ENCODE results near the gene AIRE.

DNA sequence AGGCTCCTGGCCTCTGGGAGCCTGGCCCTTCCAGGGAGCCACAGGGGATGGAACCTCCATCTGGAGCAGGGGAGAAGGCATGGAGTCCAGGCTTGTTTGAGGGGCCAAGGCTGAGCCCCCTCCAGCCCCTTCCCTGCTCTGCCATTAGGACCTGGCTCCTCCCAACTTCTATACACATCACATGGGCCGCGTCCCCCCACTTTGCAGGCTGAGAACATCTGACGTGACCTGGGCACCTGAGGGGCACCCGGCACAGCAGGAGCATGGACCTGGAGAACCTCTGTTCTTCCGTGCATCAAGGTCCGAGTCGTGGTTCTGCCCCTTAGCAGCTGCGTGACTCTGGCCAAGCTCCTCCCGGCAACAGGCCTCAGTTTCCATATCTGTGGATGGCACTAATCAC, 3.9 kb upstream of the AIRE start:
- TF ChIP-seq ZNF331 (CRISPR knock-in tag; IDR thresholded peaks at IDR 0.05): no peak
- no peak for TF ChIP-seq SRF (IDR thresholded peaks at IDR 0.05; ENCODE audit: low read depth, low read length)
- TF ChIP-seq TCF7 (IDR thresholded peaks at IDR 0.05; ENCODE audit: low read depth): no peak
- TF ChIP-seq, protein P1, sequence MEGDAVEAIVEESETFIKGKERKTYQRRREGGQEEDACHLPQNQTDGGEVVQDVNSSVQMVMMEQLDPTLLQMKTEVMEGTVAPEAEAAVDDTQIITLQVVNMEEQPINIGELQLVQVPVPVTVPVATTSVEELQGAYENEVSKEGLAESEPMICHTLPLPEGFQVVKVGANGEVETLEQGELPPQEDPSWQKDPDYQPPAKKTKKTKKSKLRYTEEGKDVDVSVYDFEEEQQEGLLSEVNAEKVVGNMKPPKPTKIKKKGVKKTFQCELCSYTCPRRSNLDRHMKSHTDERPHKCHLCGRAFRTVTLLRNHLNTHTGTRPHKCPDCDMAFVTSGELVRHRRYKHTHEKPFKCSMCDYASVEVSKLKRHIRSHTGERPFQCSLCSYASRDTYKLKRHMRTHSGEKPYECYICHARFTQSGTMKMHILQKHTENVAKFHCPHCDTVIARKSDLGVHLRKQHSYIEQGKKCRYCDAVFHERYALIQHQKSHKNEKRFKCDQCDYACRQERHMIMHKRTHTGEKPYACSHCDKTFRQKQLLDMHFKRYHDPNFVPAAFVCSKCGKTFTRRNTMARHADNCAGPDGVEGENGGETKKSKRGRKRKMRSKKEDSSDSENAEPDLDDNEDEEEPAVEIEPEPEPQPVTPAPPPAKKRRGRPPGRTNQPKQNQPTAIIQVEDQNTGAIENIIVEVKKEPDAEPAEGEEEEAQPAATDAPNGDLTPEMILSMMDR (CRISPR knock-in tag; IDR thresholded peaks at IDR 0.05): no peak
- TF ChIP-seq NR2F2 (IDR thresholded peaks at IDR 0.05; ENCODE audit: borderline replicate concordance, low read depth): no peak
- TF ChIP-seq ZNF501 (CRISPR knock-in tag; IDR thresholded peaks at IDR 0.05): no peak
- TF ChIP-seq ZNF552 (CRISPR knock-in tag; IDR thresholded peaks at IDR 0.05; ENCODE audit: borderline replicate concordance): no peak
- no peak for TF ChIP-seq EZH2 (conservative IDR thresholded peaks at IDR 0.05; ENCODE audit: low read depth, low read length)
- TF ChIP-seq FIP1L1 (IDR thresholded peaks at IDR 0.05; ENCODE audit: borderline replicate concordance, insufficient read depth, low read depth, low read length): no peak
- no peak for TF ChIP-seq POLR2A (IDR thresholded peaks at IDR 0.05; ENCODE audit: insufficient read depth in 1 of 2, low read depth in 2 of 2, low read length in 2 of 2)
- TF ChIP-seq, protein P2, sequence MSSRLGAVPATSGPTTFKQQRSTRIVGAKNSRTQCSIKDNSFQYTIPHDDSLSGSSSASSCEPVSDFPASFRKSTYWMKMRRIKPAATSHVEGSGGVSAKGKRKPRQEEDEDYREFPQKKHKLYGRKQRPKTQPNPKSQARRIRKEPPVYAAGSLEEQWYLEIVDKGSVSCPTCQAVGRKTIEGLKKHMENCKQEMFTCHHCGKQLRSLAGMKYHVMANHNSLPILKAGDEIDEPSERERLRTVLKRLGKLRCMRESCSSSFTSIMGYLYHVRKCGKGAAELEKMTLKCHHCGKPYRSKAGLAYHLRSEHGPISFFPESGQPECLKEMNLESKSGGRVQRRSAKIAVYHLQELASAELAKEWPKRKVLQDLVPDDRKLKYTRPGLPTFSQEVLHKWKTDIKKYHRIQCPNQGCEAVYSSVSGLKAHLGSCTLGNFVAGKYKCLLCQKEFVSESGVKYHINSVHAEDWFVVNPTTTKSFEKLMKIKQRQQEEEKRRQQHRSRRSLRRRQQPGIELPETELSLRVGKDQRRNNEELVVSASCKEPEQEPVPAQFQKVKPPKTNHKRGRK (CRISPR knock-in tag; IDR thresholded peaks at IDR 0.05): no peak
- no peak for TF ChIP-seq ZFP37 (CRISPR knock-in tag; IDR thresholded peaks at IDR 0.05; ENCODE audit: borderline replicate concordance)
- no peak for TF ChIP-seq ZNF674 (CRISPR knock-in tag; IDR thresholded peaks at IDR 0.05; ENCODE audit: low read depth)
- no peak for TF ChIP-seq ZFP36 (IDR thresholded peaks at IDR 0.05; ENCODE audit: borderline replicate concordance, low read depth, low read length, partially characterized antibody)

All from HepG2 (cell line).